ENCODE measurements around the gene KLHL3.

GRCh38 chr5:137672881-137673280 is 63.0 kb downstream of the KLHL3 start:
- TF ChIP-seq ZNF530 (tag by site-specific recombination; IDR thresholded peaks at IDR 0.05; ENCODE audit: low read depth) (no peak), ZNF324 (tag by site-specific recombination; IDR thresholded peaks at IDR 0.05) (no peak)
